ENCODE data around the gene SPSB2.

SPSB2 gene

DNA sequence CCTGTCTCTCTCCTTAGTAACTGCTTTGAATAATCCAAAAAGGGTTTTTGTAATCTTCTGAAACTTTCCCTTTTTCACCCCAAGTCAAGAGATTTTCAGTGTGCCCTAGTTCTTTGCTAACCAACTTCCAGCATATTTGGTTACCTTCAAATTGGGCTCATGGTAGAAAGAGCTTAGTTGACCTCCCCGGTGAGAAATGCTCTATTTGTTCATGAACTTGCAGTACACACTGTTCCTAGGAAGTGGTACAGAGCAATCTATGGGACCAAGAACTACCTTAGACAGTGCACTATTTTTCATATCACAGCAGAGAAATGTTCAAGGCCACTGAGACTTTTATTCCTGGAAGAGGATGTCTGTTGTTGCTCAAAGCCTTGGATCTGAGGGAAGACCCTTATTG, 19.5 kb downstream of the SPSB2 start:
- FAIRE-seq (no peak), DNase-seq (ENCODE audit: insufficient read length, low spot score) (no peak)

DNA sequence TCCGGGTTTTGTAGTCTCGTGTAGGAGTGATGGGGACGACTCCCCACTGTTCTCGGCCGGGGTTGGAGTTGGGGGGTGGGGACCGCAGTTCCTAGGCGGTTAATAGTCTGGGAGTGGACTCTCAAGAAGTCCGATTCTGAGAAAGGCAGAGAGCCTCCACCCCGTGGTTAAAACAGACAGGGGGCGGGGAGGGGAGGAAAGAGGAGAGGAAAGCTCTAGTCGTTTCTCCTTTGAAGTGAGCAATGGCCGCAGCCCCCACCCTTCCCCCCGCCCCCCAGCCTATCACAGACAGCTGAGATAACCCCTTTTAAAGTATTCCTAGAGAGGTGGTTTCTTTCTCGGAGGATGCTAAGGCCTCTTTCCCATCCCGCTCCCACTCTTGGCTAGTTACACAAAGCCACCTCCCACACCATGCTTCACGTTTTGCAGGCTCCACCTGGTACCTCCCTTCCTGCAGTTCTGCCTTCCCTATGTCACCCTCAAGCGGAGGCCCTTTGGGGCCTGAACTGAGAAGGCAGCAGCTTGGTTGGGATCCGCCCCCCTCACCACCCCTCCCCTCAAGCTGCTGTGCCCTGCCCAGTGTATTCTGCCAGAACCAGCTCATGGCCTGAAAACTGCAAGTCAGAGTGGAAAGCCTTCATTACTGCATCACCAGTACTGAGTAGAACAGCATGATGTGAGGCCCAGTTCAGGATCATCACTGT, 20.3 kb downstream of the SPSB2 start:
- FAIRE-seq (peak; percentile 59), DNase-seq (ENCODE audit: insufficient read length, low spot score) (peak; percentile 58)

DNA sequence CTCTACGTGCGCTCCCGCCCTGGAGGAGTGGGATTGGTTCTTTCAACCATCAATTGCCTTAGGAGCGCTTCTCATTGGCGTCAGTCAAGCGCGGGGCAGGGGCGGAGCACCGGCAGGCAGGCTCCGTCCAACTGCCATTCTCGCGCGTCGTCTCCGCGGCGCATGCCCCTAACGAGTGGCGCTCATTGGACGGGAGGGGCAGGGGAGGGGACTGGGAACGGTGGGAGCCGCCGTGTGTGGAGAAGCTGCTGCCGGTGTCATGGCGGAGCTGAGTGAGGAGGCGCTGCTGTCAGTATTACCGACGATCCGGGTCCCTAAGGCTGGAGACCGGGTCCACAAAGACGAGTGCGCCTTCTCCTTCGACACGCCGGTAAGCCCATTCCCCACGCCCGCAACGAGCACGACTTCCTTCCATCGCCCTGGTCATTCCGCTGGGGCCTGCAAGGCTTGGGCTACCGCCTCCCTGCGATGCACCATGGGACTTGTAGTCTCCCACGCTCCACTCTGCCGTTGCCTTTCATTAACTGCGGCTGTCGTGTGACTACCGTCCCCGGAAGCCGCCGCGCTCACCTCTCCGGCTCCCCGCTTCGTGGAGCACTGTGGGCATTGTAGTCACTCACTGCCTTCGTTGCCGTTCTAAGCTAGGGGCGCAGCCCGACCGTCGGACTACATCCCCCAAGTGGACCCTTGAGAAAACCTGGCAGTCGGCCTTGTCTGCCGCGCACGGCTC, 21.0 kb downstream of the SPSB2 start, which contains the start of gene USP5:
TSS of gene USP5 (plus strand) at position 230 of the 730 bp plus-strand sequence. CDS start at position 260, 30 bp downstream.
- DNase-seq (ENCODE audit: insufficient read length, low spot score), result peak; percentile 100
- FAIRE-seq, result peak; percentile 98

DNA sequence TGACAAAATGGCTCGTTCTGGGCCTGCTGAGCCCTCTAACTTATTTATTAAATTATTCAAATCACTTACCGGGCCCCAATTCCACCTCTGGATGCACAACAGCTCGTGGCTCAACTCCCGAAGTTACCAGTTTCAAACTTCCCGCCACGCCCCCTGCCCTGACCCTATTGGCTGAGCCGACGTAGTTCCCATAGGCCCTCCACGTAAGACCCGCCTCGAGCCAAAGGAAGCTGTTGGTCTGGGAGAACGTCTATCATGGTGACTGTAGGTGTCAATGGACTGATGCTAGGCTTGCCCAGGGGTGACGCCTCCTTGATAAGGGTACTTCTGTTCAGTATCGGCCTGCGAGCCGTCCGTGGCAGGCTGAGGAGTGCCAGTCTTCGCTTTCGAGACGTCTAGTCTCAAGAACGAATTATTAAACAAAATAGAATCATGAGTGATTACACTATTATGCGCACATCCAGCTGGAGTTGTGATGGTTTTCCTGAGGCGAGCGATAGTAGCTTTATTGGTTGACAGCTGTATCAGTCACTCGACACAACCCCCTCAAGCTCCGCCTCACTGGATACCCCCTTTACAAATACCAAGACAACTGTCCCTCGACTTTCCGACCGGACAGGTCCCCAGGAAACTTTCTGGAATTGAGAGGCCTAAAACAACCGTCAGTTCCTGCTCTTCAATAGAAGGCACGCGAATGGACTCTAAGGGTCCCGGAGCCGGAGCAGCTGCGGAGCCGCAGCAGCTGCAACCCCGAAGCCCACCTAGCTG, 21.8 kb downstream of the SPSB2 start, which contains the start of gene CDCA3:
TSS of gene CDCA3 (minus strand) at position 134 of the 768 bp plus-strand sequence. CDS start 334 bp downstream, outside the sequence.
- FAIRE-seq, result peak; percentile 99
- peak; percentile 100 for DNase-seq (ENCODE audit: insufficient read length, low spot score)

DNA sequence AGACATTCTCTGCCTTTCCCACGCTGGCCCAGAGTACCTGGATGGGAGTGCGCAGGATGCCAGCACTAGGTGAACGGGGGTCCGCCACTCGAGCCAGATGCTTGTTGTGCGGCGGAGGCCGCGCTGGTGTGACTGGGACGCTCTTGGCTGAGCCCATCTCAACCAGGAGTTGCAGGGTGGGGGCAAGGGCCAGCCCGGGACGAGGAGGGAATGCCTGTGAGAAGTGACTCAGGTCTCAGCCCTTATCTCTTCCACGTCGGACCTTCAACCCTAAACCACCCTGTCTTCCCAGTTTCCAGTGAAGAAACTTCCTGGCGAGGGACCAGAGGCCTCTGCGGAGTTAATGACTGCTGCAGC, 22.3 kb downstream of the SPSB2 start:
- FAIRE-seq, result no peak
- DNase-seq (ENCODE audit: insufficient read length, low spot score), result no peak

DNA sequence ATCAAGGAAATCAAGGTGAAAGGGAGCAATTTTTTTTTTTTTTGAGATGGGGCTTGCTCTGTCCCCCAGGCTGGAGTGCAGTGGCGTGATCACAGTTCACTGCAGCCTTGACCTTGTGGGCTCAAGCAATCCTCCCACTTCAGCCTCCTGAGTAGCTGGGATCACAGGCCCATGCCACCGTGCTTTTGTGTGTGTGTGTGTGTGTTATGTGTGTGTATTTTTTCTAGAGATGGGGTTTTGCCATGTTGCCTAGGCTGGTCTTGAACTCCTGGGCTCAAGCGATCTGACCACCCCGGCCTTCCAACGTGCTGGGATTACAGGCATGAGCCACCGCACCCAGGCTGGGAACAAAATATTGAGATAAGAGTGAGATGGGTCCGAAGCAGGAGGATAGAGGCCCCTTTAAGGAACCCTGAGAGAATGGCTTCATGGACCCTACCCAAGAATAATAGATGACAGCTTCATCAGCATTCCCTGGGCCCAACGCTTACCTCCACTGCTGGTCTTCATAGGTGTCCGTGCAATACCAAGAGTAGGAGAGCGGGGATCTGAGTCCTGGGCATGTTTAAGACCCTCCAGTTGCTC, 23.0 kb downstream of the SPSB2 start:
- DNase-seq (ENCODE audit: insufficient read length, low spot score) (no peak), FAIRE-seq (no peak)

DNA sequence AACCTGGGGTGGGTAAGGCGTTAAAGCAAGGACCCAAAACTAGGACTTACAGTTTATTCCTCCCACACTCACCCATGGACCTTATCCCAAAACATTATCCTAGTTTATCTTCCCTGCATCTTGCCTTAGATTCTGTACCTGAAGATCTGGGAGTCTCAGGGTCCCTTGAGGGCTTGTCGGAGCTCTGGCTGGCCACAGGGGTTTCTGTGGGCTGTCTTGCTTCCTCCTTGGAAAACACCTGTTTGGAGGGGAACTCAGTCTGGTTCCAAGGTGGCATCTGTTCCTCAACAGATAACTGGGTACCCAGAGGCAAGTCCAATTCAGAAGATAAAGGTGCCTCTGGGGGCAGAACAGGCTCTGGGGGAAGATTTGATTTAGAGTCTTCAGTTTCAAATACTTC, 23.7 kb downstream of the SPSB2 start:
- DNase-seq (ENCODE audit: insufficient read length, low spot score) (no peak), FAIRE-seq (no peak)

DNA sequence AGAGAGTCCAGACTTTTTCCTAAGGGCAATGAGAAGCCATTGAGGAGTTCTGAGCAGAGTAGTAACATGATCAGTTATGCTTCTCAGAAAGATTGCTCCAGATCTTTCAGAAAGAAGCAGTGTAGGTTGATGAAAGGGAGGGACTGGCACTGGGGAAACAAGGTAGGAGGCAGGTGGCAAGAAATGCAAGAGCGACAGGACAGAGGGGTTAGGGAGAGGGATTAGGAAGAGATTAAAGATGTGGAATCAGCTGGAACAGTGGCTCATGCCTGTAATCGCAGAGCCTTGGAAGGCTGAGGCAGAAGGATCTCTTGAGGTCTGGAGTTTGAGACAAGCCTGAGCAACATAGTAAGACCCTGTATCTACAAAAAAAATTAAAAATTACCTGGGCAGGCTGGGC, 25.4 kb downstream of the SPSB2 start:
- no peak for FAIRE-seq
- DNase-seq (ENCODE audit: insufficient read length, low spot score), result no peak

DNA sequence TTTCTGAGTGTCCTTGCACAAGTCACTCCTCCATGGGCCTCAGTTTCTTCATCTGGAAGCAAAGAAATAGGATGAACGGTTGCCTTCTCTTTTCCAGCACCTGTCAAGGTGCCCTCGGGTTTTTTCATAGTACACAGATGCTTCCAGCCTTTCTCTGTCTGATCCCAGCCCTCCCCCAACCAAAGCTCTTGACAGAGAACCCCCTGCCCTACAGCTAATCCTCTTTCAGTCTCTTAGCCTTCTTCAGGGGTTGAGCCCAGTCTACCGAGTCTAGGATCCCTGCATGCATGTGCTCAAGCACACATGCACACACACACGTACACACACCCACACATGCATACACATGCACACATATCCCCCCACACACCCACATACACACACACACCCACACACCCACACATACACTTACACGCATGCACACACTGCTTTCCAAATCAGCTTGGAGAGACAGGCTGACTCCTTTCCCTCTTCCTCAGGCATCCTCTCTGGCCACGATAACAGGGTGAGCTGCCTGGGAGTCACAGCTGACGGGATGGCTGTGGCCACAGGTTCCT, 26.7 kb downstream of the SPSB2 start:
- peak; percentile 81 for FAIRE-seq
- no peak for DNase-seq (ENCODE audit: insufficient read length, low spot score)

DNA sequence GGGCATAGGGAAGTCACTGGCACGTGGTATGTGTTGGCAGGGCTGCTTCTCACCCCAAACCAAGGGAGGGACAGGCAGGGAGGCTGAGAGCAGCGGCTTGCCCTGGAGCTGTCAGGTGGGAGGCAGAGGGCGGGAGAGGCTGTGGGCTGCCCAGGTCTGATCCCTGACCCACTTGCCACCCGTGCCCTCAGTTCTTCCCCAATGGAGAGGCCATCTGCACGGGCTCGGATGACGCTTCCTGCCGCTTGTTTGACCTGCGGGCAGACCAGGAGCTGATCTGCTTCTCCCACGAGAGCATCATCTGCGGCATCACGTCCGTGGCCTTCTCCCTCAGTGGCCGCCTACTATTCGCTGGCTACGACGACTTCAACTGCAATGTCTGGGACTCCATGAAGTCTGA, 27.7 kb downstream of the SPSB2 start:
- DNase-seq (ENCODE audit: insufficient read length, low spot score) (no peak), FAIRE-seq (peak; percentile 58)

DNA sequence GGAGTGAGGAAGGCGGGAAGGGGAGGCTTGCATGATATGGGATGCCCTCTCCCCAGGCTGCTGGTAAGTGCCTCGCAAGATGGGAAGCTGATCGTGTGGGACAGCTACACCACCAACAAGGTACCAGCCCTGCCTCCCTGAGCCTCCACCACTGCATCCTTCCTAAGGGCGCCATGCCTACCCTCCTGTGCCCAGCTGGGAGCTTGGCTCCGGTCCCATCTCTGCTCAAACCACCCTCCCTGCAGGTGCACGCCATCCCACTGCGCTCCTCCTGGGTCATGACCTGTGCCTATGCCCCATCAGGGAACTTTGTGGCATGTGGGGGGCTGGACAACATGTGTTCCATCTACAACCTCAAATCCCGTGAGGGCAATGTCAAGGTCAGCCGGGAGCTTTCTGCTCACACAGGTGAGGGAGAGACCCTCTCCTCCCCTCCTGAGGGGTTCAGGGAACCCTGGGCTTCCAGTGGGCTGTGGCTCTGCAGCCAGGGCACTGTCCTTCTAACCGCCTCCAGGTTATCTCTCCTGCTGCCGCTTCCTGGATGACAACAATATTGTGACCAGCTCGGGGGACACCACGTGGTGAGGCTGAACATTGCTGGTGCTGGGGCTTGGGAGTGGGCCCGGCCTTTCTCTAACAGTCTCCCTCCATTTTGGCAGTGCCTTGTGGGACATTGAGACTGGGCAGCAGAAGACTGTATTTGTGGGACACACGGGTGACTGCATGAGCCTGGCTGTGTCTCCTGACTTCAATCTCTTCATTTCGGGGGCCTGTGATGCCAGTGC, 29.8 kb downstream of the SPSB2 start:
- no peak for DNase-seq (ENCODE audit: insufficient read length, low spot score)
- FAIRE-seq, result no peak

DNA sequence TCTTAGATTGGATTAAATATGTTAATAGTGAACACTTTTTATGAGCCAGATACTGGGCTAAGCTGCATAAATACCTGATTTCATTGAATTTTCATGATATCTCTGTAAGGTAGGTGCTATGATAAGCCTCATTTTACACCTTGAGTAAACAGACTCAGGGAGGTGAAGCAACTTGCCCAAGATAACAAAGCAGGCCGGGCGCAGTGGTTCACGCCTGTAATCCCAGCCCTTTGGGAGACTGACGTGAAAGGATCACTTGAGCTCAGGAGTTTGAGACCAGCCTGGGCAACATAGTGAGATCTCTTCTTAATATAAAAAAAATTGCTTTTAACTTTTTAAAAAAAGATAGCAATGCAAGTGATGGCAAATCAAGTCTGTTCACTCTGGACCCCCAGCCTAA, 31.0 kb downstream of the SPSB2 start:
- FAIRE-seq, result no peak
- no peak for DNase-seq (ENCODE audit: insufficient read length, low spot score)

DNA sequence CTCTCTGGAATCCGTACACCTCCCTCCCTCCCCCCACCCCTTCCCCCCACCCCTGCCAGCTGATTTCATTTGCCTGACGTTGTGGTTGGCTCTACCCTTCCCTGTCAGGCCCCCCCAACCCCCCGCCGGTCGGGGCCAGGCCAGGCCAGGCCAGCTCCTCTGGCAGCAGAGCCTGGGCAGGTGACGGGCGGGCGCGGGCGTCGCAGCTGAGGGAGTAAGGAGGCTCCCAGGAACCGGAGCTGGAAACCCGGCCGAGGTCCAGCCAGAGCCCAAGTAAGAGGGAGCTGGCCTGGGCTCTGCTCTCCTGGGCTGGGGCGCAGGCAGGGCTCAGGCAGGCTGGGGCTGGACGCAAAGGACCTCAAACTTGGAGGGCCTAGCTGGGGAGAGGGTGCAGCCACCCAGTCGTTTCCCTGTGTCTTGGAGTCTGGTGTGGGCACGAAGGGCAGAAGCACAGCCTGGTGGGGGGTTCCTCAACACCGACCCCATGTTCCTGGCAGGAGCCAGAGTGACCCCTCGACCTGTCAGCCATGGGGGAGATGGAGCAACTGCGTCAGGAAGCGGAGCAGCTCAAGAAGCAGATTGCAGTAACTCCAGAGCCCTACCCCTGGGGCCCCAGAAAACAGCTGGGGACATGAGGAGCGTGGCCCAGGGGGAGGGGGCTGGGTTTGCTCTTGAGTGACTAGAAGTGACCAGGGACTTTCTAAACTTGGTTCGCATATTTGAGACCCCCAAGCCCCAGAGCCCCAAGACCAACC, 32.2 kb downstream of the SPSB2 start, which contains the start of gene GNB3:
TSS of gene GNB3 (plus strand) at position 165 of the 755 bp plus-strand sequence. CDS start at position 528, 363 bp downstream.
- FAIRE-seq (no peak), DNase-seq (ENCODE audit: insufficient read length, low spot score) (no peak)

DNA sequence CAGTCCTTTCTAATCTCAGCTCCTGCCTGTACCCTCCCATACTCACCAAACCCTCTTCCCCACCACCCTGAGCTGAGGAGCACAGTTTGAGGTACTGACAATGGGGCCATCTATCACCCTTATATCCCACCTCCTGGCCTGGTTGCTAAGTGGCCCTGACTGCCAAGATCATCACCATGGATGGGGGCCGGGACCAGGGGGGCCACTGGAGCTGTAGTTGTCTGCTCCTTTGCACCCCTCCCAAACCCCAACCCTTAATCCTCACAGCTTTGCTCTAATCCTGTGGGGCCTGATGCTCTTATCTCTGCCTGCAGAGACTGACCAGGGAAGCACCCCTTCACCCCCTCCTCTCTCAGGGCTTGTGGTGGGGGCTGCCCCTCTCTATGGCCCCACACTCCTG, 32.8 kb downstream of the SPSB2 start:
- FAIRE-seq, result no peak
- DNase-seq (ENCODE audit: insufficient read length, low spot score), result no peak

DNA sequence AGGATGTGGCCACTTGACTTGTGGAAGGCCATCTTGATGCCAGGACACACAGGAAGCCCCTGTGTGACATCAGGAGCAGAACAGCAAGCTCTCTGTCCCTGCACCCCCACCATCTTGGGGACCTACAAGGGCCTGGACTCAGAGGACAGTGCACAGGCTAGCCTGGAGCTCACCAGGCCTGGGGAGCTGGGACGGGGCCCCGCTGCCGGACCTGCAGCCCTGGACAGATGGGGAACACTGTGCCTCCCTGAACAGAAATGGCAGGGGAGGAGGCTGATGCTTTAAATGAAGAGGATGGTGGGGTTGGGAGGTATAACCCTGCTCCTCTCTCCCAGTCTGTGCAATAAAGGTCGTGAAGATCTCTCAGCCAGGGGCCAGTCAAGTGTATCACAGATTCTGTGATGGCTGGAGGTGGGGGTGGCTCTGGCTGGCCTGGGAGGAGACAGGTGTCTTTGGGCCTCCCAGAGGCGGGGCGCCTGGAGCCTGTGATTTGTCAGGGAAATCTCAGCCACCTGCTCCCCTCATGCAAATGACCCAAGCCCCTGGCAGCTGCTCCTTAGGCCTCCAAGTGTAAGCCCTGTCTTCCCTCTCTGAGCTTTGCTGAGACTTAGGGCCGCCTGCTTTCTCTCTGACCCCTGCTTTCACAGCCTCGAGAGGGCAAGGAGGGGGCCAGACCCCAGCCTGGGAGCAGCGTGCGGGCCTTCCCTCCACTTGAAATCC, 33.5 kb downstream of the SPSB2 start:
- DNase-seq (ENCODE audit: insufficient read length, low spot score) (no peak), FAIRE-seq (no peak)

DNA sequence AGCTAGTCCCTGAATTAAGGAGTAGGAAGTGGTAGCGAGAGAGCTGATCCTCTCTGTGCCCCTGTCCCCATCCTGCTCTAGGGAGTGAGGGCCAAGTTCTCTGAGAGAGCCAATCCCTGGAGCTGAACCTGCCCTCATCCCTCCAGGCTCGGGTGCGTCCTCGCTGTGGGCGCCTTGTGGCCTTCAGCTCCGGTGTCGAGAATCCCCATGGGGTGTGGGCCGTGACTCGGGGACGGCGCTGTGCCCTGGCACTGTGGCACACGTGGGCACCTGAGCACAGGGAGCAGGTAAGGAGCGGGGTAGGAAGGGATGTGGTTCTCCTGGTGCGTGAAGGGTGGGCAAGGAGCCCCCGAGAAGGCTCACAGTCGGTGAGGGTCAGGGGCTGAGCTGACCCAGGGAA, 34.2 kb downstream of the SPSB2 start:
- FAIRE-seq (no peak), DNase-seq (ENCODE audit: insufficient read length, low spot score) (no peak)

DNA sequence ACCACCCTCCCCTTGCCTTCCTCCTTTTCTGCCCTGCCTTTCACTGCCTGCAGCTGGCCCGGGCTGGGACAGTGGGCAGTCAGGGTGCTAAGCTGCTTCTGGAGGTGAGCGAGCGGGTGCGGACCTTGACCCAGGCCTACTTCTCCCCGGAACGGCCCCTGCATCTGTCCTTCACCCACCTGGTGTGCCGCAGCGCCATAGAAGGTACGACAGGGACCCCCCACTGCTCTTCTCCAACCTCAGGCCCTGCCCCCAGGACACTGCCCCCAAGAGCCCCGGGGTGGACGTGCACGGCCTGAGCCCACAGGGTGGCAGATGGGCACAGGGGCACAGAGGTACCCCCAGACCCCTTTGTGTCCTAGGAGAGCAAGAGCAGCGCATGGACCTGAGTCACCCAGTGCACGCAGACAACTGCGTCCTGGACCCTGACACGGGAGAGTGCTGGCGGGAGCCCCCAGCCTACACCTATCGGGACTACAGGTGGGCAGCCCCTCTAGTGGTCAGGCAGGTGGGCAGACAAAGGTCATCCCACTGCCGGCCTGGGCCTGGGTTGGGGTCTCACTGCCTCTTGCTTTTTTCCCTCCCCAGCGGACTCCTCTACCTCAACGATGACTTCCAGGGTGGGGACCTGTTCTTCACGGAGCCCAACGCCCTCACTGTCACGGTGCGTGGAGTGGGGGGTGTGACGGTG, 35.6 kb downstream of the SPSB2 start:
- FAIRE-seq (peak; percentile 4), DNase-seq (ENCODE audit: insufficient read length, low spot score) (no peak)

DNA sequence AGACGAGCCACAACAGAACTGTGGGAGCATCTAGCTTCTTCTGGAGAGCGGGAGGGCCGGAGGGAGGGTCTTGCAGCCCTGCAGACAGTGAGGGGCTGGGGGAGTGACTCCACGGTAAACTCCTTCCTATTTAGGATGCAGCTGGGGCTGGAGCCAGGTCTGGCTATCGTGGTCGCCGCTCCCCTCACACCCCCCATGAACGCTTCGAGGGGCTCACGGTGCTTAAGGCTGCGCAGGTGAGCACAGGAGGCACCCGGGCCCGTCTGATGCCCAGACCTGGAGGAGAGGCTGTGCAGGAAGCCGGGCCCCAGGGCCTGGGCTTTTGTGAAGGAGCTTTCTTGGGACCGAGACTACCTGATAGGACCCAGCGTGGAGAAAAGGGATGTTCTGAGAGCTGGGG, 36.3 kb downstream of the SPSB2 start:
- DNase-seq (ENCODE audit: insufficient read length, low spot score) (no peak), FAIRE-seq (no peak)

Measured in HTR-8/SVneo (cell line).